Trophoblast cell (in vitro differentiated cells and primary cell): ENCODE results near the gene ZNF75A.

ENCODE experiments used
- DNase-seq, 2 donors: peaks; one replicate each; pipeline ENCODE4 v3.0.0-alpha.2; 2016
- H2AFZ ChIP-seq: 2 replicates; pipeline ENCODE4 v1.6.1; 2013; ENCODE audit warnings: low read length, moderate library complexity, mild to moderate bottlenecking; ENCODE audit not compliant: insufficient read depth, poor library complexity
- H2AK5ac ChIP-seq: 2 replicates; pipeline ENCODE4 v1.6.1; 2013; ENCODE audit warnings: mild to moderate bottlenecking, low read length
- H2BK120ac ChIP-seq: 2 replicates; pipeline ENCODE4 v1.6.1; 2013; ENCODE audit warnings: low read length, mild to moderate bottlenecking, moderate library complexity; ENCODE audit not compliant: insufficient read depth, poor library complexity
- H2BK12ac ChIP-seq: 2 replicates; pipeline ENCODE4 v1.6.1; 2013; ENCODE audit warnings: mild to moderate bottlenecking, low read length, moderate library complexity
- H2BK5ac ChIP-seq: 2 replicates; pipeline ENCODE4 v1.6.1; 2013; ENCODE audit warnings: low read length, low read depth, moderate library complexity, mild to moderate bottlenecking; ENCODE audit not compliant: poor library complexity
- H3K14ac ChIP-seq: 2 replicates; pipeline ENCODE4 v1.6.1; 2013; ENCODE audit warnings: mild to moderate bottlenecking, low read length
- H3K18ac ChIP-seq: 2 replicates; pipeline ENCODE4 v1.6.1; 2013; ENCODE audit warnings: mild to moderate bottlenecking, low read length
- H3K23ac ChIP-seq: 2 replicates; pipeline ENCODE4 v1.6.1; 2013; ENCODE audit warnings: low read length
- H3K27ac ChIP-seq: 2 replicates; pipeline ENCODE4 v1.5.1; 2013; ENCODE audit warnings: low read depth, mild to moderate bottlenecking, inconsistent platforms, low read length, moderate library complexity
- H3K27me3 ChIP-seq: 2 replicates; pipeline ENCODE4 v1.6.1; 2013; ENCODE audit warnings: inconsistent platforms, mild to moderate bottlenecking, low read length, moderate library complexity; ENCODE audit not compliant: insufficient read depth
- H3K36me3 ChIP-seq, 2 experiments: 1 replicate in 1 of 2; 2 replicates in 1 of 2; pipeline ENCODE4 v1.6.1; 2013; ENCODE audit warnings: low read length in 2 of 2, mild to moderate bottlenecking in 2 of 2, moderate library complexity in 1 of 2; ENCODE audit not compliant: insufficient read depth in 2 of 2, control insufficient read depth in 1 of 2
- H3K4ac ChIP-seq: 2 replicates; pipeline ENCODE4 v1.6.1; 2013; ENCODE audit warnings: low read depth, mild to moderate bottlenecking, low read length, moderate library complexity
- H3K4me1 ChIP-seq, 2 experiments: 1 replicate in 1 of 2; 2 replicates in 1 of 2; pipeline ENCODE4 v1.6.1; 2013; ENCODE audit warnings: low read length in 2 of 2, mild to moderate bottlenecking in 2 of 2, moderate library complexity in 1 of 2; ENCODE audit not compliant: insufficient read depth in 2 of 2, control insufficient read depth in 1 of 2
- H3K4me2 ChIP-seq: 2 replicates; pipeline ENCODE4 v1.6.1; 2013; ENCODE audit warnings: inconsistent platforms, mild to moderate bottlenecking, low read length, moderate library complexity
- H3K4me3 ChIP-seq: 2 replicates; pipeline ENCODE4 v1.5.1; 2013; ENCODE audit warnings: mild to moderate bottlenecking, low read depth, low read length, inconsistent platforms
- H3K79me1 ChIP-seq: one replicate; pipeline ENCODE4 v1.6.1; 2013; ENCODE audit warnings: low read length
- H3K79me2 ChIP-seq: 2 replicates; pipeline ENCODE4 v1.6.1; 2013; ENCODE audit warnings: low read length, mild to moderate bottlenecking; ENCODE audit not compliant: control insufficient read depth, insufficient read depth, poor library complexity
- H3K9ac ChIP-seq: 2 replicates; pipeline ENCODE4 v1.6.1; 2013; ENCODE audit warnings: mild to moderate bottlenecking, low read length
- H3K9me3 ChIP-seq: 2 replicates; pipeline ENCODE4 v1.6.1; 2013; ENCODE audit warnings: low read depth, mild to moderate bottlenecking, control low read depth, inconsistent platforms, low read length; ENCODE audit not compliant: insufficient read depth
- H4K12ac ChIP-seq: 2 replicates; pipeline ENCODE4 v1.6.1; 2013; ENCODE audit warnings: low read depth, mild to moderate bottlenecking, low read length, moderate library complexity
- H4K8ac ChIP-seq: 2 replicates; pipeline ENCODE4 v1.6.1; 2013; ENCODE audit warnings: low read depth, mild to moderate bottlenecking, low read length, moderate library complexity
- H4K91ac ChIP-seq: one replicate; pipeline ENCODE4 v1.6.1; 2013; ENCODE audit warnings: low read depth, mild to moderate bottlenecking, low read length, moderate library complexity
- WGBS: extraction: QIAGEN DNeasy Blood & Tissue Kit; methylation state at CpG from one replicate; pipeline ENCODE4 v1.1.7; 2013; ENCODE audit warnings: missing lambda C conversion rate; ENCODE audit not compliant: insufficient read length, insufficient coverage; ENCODE audit errors: extremely low coverage; 5-methylcytosine and 5-hydroxymethylcytosine counted together

Gene ZNF75A

GRCh38 chr16:3283543-3284447, 21.5 kb upstream of the ZNF75A start:
- Histone ChIP-seq H2BK5ac (peak overlapping the region; percentile 71), H4K8ac (peak overlapping the region; percentile 98), H3K4me1 (peaks cover 13 to 17% of the 10 kb centered on the region in 2 experiments), H3K4ac (peak overlapping the region; percentile 99), H3K9me3 (peaks cover 8% of the 10 kb centered on the region), H3K14ac (peak overlapping the region; percentile 85), H3K9ac (peak overlapping the region; percentile 81), H2AK5ac (peak overlapping the region; percentile 95), H3K23ac (no peak overlapping the region), H3K79me1 (peaks cover 14% of the 10 kb centered on the region), H2AFZ (peak overlapping the region; percentile 93), H3K4me3 (peak overlapping the region; percentile 90), H3K27ac (peak overlapping the region; percentile 69), H3K79me2 (peaks cover 14% of the 10 kb centered on the region), H2BK120ac (peak overlapping the region; percentile 68), H3K36me3 (peaks cover 19 to 21% of the 10 kb centered on the region in 2 experiments), H3K27me3 (no peaks in the 10 kb centered on the region), H3K4me2 (peak overlapping the region; percentile 76), H2BK12ac (no peak overlapping the region), H4K91ac (peak overlapping the region; percentile 88), H3K18ac (peak overlapping the region; percentile 82), H4K12ac (peak overlapping the region; percentile 92)
- DNase-seq, result no peak
- WGBS, result no CpG with 5 or more reads among the region's 56 CpGs

DNA sequence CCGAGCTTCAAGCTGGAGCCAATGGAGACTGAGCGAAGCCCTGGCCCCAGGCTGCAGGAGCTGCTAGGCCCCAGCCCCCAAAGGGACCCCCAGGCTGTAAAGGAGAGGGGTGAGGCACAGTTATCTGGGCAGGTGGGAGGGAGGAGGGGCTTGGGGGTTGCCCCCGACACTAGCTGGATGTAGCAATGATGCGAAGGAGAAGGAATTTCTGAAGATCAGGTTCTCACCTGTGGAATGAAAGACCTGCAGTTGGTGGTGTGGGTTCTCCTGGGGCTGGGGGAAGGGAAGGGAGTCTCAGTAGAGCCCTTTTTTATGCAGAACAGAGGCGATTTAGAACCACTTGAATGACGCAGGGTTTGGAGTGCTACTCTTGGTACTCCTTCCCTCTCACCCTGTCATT, 20.2 kb upstream of the ZNF75A start:
- no peak overlapping the region for H2AK5ac ChIP-seq
- no peak overlapping the region for H4K8ac ChIP-seq
- no peaks in the 10 kb centered on the region for H3K27me3 ChIP-seq
- H3K79me2 ChIP-seq, result peaks cover 14% of the 10 kb centered on the region
- no CpG with 5 or more reads among the region's 6 CpGs for WGBS
- no peak overlapping the region for H3K4me3 ChIP-seq
- no peak overlapping the region for H4K12ac ChIP-seq
- H3K79me1 ChIP-seq, result peaks cover 14% of the 10 kb centered on the region
- peaks cover 20% of the 10 kb centered on the region for H3K9me3 ChIP-seq
- H3K4ac ChIP-seq, result peak overlapping the region; percentile 99
- no peak overlapping the region for H3K18ac ChIP-seq
- no peak overlapping the region for H4K91ac ChIP-seq
- peaks cover 32 to 34% of the 10 kb centered on the region in 2 experiments for H3K36me3 ChIP-seq
- no peak overlapping the region for H3K23ac ChIP-seq
- H3K4me1 ChIP-seq, result peaks cover 13 to 17% of the 10 kb centered on the region in 2 experiments
- no peak overlapping the region for H2BK12ac ChIP-seq
- H3K4me2 ChIP-seq, result peak overlapping the region; percentile 76
- H2BK120ac ChIP-seq, result no peak overlapping the region
- H2BK5ac ChIP-seq, result no peak overlapping the region
- no peak overlapping the region for H3K9ac ChIP-seq
- no peak for DNase-seq
- H2AFZ ChIP-seq, result no peak overlapping the region
- H3K27ac ChIP-seq, result no peak overlapping the region
- H3K14ac ChIP-seq, result no peak overlapping the region

DNA sequence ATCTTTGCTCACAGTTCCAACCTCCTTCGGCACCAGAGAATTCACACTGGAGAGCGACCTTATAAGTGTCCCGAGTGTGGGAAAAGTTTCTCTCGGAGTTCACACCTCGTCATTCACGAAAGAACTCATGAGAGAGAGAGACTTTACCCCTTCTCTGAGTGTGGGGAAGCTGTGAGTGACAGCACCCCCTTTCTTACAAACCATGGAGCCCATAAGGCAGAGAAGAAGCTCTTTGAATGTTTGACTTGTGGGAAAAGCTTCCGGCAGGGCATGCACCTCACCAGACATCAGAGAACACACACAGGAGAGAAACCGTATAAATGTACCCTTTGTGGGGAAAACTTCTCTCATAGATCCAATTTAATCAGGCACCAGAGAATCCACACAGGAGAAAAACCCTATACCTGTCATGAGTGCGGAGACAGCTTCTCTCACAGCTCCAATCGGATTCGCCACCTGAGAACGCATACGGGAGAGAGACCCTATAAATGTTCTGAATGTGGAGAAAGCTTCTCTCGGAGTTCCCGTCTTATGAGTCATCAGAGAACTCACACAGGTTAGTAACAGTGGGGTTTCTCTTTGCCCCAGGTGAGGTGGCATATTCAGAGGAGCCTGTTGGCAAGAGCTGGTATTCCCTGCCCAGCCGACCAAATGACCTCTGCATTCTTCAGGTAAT, 15.2 kb upstream of the ZNF75A start:
- Histone ChIP-seq H3K4me1 (peaks cover under 1 to 2% of the 10 kb centered on the region in 2 experiments), H3K27ac (no peak overlapping the region), H3K23ac (no peak overlapping the region), H3K79me1 (no peaks in the 10 kb centered on the region), H2BK120ac (no peak overlapping the region), H3K9ac (no peak overlapping the region), H2BK5ac (no peak overlapping the region), H4K8ac (no peak overlapping the region), H2AFZ (no peak overlapping the region), H3K14ac (no peak overlapping the region), H3K4me3 (no peak overlapping the region), H4K12ac (no peak overlapping the region), H2BK12ac (no peak overlapping the region), H3K27me3 (no peaks in the 10 kb centered on the region), H3K4me2 (no peak overlapping the region), H3K18ac (no peak overlapping the region), H3K9me3 (peaks cover 44% of the 10 kb centered on the region), H3K36me3 (peaks cover 58 to 60% of the 10 kb centered on the region in 2 experiments), H4K91ac (no peak overlapping the region), H3K4ac (no peak overlapping the region), H2AK5ac (no peak overlapping the region), H3K79me2 (no peaks in the 10 kb centered on the region)
- no CpG with 5 or more reads among the region's 16 CpGs for WGBS
- DNase-seq, result no peak

DNA sequence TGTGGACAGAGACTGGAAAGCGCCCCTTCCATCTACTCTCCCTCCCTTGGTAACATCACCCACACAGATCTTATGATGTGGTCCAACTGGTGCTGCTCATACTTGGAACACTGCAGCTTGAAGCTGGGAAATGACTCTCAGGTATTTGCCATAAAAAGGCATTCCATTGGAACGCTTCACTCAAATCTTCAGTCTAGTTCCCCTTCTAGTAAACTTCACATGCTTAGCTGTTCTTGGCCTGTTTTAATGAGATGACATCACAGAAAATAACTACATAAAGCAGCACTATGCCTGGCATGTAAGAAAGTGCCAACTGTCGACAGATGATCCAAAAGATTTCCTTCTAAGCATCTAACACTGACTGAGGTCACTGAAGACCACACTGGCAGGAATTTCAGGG, 12.7 kb upstream of the ZNF75A start:
- no peak overlapping the region for H3K4ac ChIP-seq
- no peak overlapping the region for H2AFZ ChIP-seq
- peaks cover 52 to 54% of the 10 kb centered on the region in 2 experiments for H3K36me3 ChIP-seq
- peaks cover 50% of the 10 kb centered on the region for H3K9me3 ChIP-seq
- DNase-seq, result no peak
- H3K79me1 ChIP-seq, result no peaks in the 10 kb centered on the region
- no peak overlapping the region for H3K4me2 ChIP-seq
- no peak overlapping the region for H3K23ac ChIP-seq
- H3K18ac ChIP-seq, result no peak overlapping the region
- no peak overlapping the region for H3K9ac ChIP-seq
- no peak overlapping the region for H4K12ac ChIP-seq
- H3K27ac ChIP-seq, result no peak overlapping the region
- no peaks in the 10 kb centered on the region for H3K4me1 ChIP-seq
- H2BK12ac ChIP-seq, result no peak overlapping the region
- H4K8ac ChIP-seq, result no peak overlapping the region
- H2BK5ac ChIP-seq, result no peak overlapping the region
- no peak overlapping the region for H4K91ac ChIP-seq
- no peak overlapping the region for H3K4me3 ChIP-seq
- H3K79me2 ChIP-seq, result no peaks in the 10 kb centered on the region
- H2AK5ac ChIP-seq, result no peak overlapping the region
- no peaks in the 10 kb centered on the region for H3K27me3 ChIP-seq
- no peak overlapping the region for H3K14ac ChIP-seq
- WGBS, result no CpG with 5 or more reads among the region's 3 CpGs
- H2BK120ac ChIP-seq, result no peak overlapping the region
